ENCODE results near the gene MYO18B. TPM values are rescaled to one million over a fixed set of nuclear protein-coding genes. Genes with fewer than 3 reads are reported as not detected.

The MYO18B gene
- total and polyA plus RNA-seq, 9 donors: 0.02 to 0.23 (median 0.10) TPM; not detected in 5

DNA sequence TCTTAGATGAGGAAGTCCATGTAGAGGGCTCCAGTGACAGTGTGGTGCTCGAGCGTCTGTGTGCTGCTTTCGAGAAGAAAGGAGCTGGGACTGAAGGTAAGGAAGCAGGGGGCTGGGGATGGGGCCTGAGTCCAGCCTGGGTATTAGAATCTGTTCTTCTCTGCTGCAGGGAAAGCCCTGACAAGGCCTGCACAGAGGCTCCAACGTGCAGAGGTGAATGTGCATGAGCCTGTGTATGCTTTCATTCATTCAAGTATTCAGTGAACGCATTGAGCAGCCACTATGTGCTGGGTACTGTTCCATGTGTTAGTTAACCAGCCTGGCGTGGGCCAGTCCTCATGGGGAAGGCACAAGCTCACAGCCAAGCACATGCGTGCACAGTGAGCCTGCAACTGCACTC lies 93.4 kb downstream of the MYO18B start:
- H3K36me3 ChIP-seq: no peaks in the 10 kb centered on the region
- no peaks in the 10 kb centered on the region for H3K9me3 ChIP-seq
- no peaks in the 10 kb centered on the region for H3K4me1 ChIP-seq (ENCODE audit: insufficient read depth)
- H3K4me3 ChIP-seq: no peak overlapping the region
- no peak for DNase-seq
- intact Hi-C loops (cut with DNase I): no loop called here
- no peak overlapping the region for H3K27ac ChIP-seq
- 69 to 70% (median 69%) methylated on average over 7 of the region's 7 CpGs for WGBS, 3 donors
- H3K27me3 ChIP-seq: no peaks in the 10 kb centered on the region
- TF ChIP-seq, protein P1, sequence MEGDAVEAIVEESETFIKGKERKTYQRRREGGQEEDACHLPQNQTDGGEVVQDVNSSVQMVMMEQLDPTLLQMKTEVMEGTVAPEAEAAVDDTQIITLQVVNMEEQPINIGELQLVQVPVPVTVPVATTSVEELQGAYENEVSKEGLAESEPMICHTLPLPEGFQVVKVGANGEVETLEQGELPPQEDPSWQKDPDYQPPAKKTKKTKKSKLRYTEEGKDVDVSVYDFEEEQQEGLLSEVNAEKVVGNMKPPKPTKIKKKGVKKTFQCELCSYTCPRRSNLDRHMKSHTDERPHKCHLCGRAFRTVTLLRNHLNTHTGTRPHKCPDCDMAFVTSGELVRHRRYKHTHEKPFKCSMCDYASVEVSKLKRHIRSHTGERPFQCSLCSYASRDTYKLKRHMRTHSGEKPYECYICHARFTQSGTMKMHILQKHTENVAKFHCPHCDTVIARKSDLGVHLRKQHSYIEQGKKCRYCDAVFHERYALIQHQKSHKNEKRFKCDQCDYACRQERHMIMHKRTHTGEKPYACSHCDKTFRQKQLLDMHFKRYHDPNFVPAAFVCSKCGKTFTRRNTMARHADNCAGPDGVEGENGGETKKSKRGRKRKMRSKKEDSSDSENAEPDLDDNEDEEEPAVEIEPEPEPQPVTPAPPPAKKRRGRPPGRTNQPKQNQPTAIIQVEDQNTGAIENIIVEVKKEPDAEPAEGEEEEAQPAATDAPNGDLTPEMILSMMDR (IDR thresholded peaks at IDR 0.05): no peak
- no peak for TF ChIP-seq POLR2A (IDR thresholded peaks at IDR 0.05)
- TF ChIP-seq EP300 (IDR thresholded peaks at IDR 0.05): no peak

DNA sequence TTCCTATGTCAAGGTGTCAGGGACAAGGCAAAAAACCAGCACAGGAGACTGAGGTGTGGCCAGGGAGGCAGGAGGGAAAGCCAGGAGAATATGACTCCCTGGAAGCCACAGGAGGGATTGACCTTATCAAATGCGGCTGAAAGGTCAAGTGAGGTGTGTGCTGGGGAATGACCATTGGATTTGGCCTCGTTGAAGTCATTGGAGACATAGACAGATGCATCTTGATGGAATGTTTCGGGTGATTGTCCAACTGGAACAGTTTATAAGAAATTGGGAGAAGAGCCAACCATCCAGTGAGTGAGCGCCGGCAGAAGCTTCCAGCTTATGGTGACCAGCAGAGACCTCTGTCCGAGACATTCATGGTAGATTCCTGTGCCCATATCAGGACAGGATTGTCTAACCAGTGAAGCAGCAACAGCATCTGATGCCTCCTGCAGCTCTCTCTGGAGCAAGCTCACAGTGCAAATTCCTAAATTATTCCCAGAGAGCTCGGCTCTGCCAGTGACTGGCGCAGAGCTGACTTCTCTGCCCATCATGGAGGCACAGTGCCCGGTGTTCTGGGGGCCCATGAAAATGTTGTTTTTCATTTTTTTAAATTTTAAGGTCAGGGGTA lies 95.4 kb downstream of the MYO18B start:
- Histone ChIP-seq H3K4me1 (ENCODE audit: insufficient read depth) (no peaks in the 10 kb centered on the region), H3K36me3 (no peaks in the 10 kb centered on the region), H3K27ac (no peak overlapping the region), H3K4me3 (no peak overlapping the region), H3K27me3 (no peaks in the 10 kb centered on the region), H3K9me3 (no peaks in the 10 kb centered on the region)
- no peak for DNase-seq
- intact Hi-C loops (cut with DNase I): no loop called here
- WGBS, 3 donors: 74 to 77% (median 74%) methylated on average over 9 of the region's 9 CpGs
- TF ChIP-seq POLR2A (IDR thresholded peaks at IDR 0.05) (no peak), EP300 (IDR thresholded peaks at IDR 0.05) (no peak)
- TF ChIP-seq, protein P1 (IDR thresholded peaks at IDR 0.05): no peak

- intact Hi-C loops (cut with DNase I): no loop called here
- Histone ChIP-seq H3K4me3 (no peak overlapping the region), H3K36me3 (no peaks in the 10 kb centered on the region), H3K4me1 (ENCODE audit: insufficient read depth) (no peaks in the 10 kb centered on the region), H3K27me3 (no peaks in the 10 kb centered on the region), H3K27ac (no peak overlapping the region), H3K9me3 (no peaks in the 10 kb centered on the region)
- TF ChIP-seq EP300 (IDR thresholded peaks at IDR 0.05) (no peak), POLR2A (IDR thresholded peaks at IDR 0.05) (no peak)
- TF ChIP-seq, protein P1 (IDR thresholded peaks at IDR 0.05): no peak
- WGBS, 3 donors: 83 to 89% (median 84%) methylated on average over 12 of the region's 12 CpGs
- DNase-seq: no peak
Observed at GRCh38 chr22:25838960-25839741, 97.2 kb downstream of the MYO18B start.

- 60 to 64% (median 60%) methylated on average over 6 of the region's 6 CpGs for WGBS, 3 donors
- no peaks in the 10 kb centered on the region for H3K36me3 ChIP-seq
- no peak for DNase-seq
- H3K27ac ChIP-seq: no peak overlapping the region
- no peak overlapping the region for H3K4me3 ChIP-seq
- H3K27me3 ChIP-seq: no peaks in the 10 kb centered on the region
- H3K9me3 ChIP-seq: no peaks in the 10 kb centered on the region
- intact Hi-C loops (cut with DNase I): no loop called here
- TF ChIP-seq, protein P1 (IDR thresholded peaks at IDR 0.05): no peak
- no peak for TF ChIP-seq POLR2A (IDR thresholded peaks at IDR 0.05)
- no peaks in the 10 kb centered on the region for H3K4me1 ChIP-seq (ENCODE audit: insufficient read depth)
Observed at GRCh38 chr22:25839755-25840154, 97.8 kb downstream of the MYO18B start.

All from ovary (tissue), 9 donors.